Parietal lobe (tissue), 1 donor: Measurements from ENCODE around the gene RFX2. TPM values are rescaled to one million over a fixed set of nuclear protein-coding genes. Genes with fewer than 3 reads are reported as not detected.

Experiments used
- total RNA-seq: library from RNA; depleted of rRNA; stranded (reverse); fragments of >200 nt; gene quantifications from one replicate; pipeline ENCODE4 v1.2.3, GENCODE V29; 2014

Gene RFX2
- 47.3 TPM for total RNA-seq

DNA sequence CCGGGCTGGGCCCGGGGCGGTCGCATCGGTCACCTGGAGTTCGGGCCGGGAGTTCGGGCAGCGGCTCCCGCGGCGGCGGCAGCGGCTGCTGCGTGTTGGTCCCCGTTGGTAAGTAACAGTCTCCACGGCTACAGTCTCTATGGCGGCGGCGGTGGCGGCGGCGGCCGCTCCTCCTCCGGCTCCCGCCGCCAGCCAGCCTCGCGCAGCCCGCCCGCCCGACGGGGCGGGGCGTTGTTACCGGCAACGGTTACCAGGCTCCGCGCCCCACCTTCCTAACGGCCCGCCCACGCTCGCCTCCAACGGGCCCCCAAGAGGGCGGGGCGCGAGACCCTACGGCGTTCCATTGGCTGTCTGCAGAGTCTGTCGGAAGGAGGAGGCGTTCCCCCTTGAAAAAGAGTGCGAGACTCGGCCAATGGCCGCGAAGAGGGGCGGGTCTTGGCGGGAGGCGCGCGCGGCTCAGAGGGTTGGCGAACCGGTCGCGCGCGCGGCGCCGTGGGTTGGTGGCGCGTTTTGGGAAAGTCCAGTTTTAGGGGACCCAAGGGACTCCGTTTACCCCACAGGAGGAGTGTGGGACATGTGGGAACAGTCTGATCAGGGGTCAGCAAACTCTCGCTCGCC, at the start of gene RFX2:
TSS of gene RFX2 (minus strand) at position 141 of the 618 bp plus-strand sequence. CDS start 63,004 bp downstream, outside the sequence.

GRCh38 chr19:5977785-5978605, 132.3 kb downstream of the RFX2 start, which contains the start of gene RANBP3:
Gene RANBP3, minus strand, starts transcription at chr19:5978140. Its CDS starts 58 bp downstream, at chr19:5978082.

Other genes starting within 250 kb of the RFX2 start
- gene FUT5, start 240.0 kb downstream of the RFX2 start, total RNA-seq = not detected
- gene NDUFA11, start 206.7 kb downstream of the RFX2 start, total RNA-seq = 93.3 TPM
- gene VMAC, start 205.6 kb downstream of the RFX2 start, total RNA-seq = 8.5 TPM
- 6.6 TPM for gene CAPS, start 196.2 kb downstream of the RFX2 start, total RNA-seq
- 59.8 TPM for gene RANBP3, start 132.4 kb downstream of the RFX2 start, total RNA-seq
- gene ACSBG2, start 25.2 kb upstream of the RFX2 start, total RNA-seq = not detected
- 11.0 TPM for gene MLLT1, start 169.5 kb upstream of the RFX2 start, total RNA-seq
- not detected for gene ACER1, start 223.1 kb upstream of the RFX2 start, total RNA-seq